Caco-2 (cell line): ENCODE results near the gene CIZ1. TPM values are rescaled to one million over a fixed set of nuclear protein-coding genes. Genes with fewer than 3 reads are reported as not detected.

ENCODE experiments used
- BruUV-seq: library from RNA; stranded (reverse); fragments of 400-500 nt; replicated peaks from 2 replicates; lab custom pipeline; 2021; lab: Mats Ljungman, UMichigan
- CTCF ChIA-PET: fragments of 300-600 bp; sonication (Branson Sonifier 250); formaldehyde crosslinking; loops from one replicate; lab custom pipeline; 2022; ENCODE audit warnings: antibody characterized with exemption; lab: Charles Lee
- POLR2A ChIA-PET: fragments of 300-600 bp; sonication (Branson Sonifier 250); formaldehyde crosslinking; loops from one replicate; lab custom pipeline; 2022; ENCODE audit warnings: antibody characterized with exemption; lab: Charles Lee
- DNase-seq, 2 experiments: peaks; one replicate each; pipeline versions ENCODE4 v3.0.0 to v3.0.0-alpha.2; 2020 to 2022
- H3K27me3 ChIP-seq: replicated peaks from 2 replicates; pipeline ENCODE4 v1.6.0; 2011; ENCODE audit warnings: low read length; ENCODE audit not compliant: control insufficient read depth, insufficient read depth
- H3K36me3 ChIP-seq: 2 replicates; pipeline ENCODE4 v1.5.1; 2011; ENCODE audit warnings: low read length; ENCODE audit not compliant: control insufficient read depth, insufficient read depth
- H3K4me1 ChIP-seq: fragments of 250-450 bp; sonication (Bioruptor Pico); 2 replicates; pipeline ENCODE4 v1.5.1; 2020; ENCODE audit warnings: mild to moderate bottlenecking
- H3K4me3 ChIP-seq: 2 replicates; pipeline ENCODE4 v1.5.1; 2011; ENCODE audit warnings: low read depth, mild to moderate bottlenecking, control low read depth, low read length
- H3K9me3 ChIP-seq: fragments of 250-450 bp; sonication (Bioruptor Pico); 2 replicates; pipeline ENCODE4 v1.5.1; 2020; ENCODE audit warnings: mild to moderate bottlenecking, moderate library complexity
- H3K27ac Mint-ChIP-seq: one replicate; pipeline ENCODE4 v1.8.0; 2022; ENCODE audit warnings: mixed read lengths; ENCODE audit not compliant: unreplicated experiment
- H3K27me3 Mint-ChIP-seq: one replicate; pipeline ENCODE4 v1.8.0; 2022; ENCODE audit warnings: mixed read lengths; ENCODE audit not compliant: insufficient read depth, unreplicated experiment
- H3K36me3 Mint-ChIP-seq: one replicate; pipeline ENCODE4 v1.8.0; 2022; ENCODE audit warnings: mild to moderate bottlenecking, mixed read lengths; ENCODE audit not compliant: insufficient read depth, unreplicated experiment
- H3K4me1 Mint-ChIP-seq: one replicate; pipeline ENCODE4 v1.8.0; 2022; ENCODE audit warnings: low read depth, mixed read lengths; ENCODE audit not compliant: unreplicated experiment
- H3K4me3 Mint-ChIP-seq: one replicate; pipeline ENCODE4 v1.8.0; 2022; ENCODE audit warnings: mild to moderate bottlenecking, moderate library complexity, mixed read lengths; ENCODE audit not compliant: unreplicated experiment
- H3K9me3 Mint-ChIP-seq: one replicate; pipeline ENCODE4 v1.8.0; 2022; ENCODE audit warnings: mixed read lengths; ENCODE audit not compliant: unreplicated experiment
- intact Hi-C: fragments of 100-400 bp; cut with micrococcal nuclease; formaldehyde crosslinking; loops from one replicate; pipeline ENCODE4 v1.10.0; 2022; ENCODE audit not compliant: unreplicated experiment
- total RNA-seq: library from RNA; stranded (reverse); gene quantifications from 2 replicates; pipeline ENCODE4 v1.2.3, GENCODE V29; 2022
- TF ChIP-seq, protein P1 (sequence below), 2 experiments: fragments of 200-600 bp in 1 of 2; IDR thresholded peaks; 1 replicate in 1 of 2; 2 replicates in 1 of 2; pipeline versions ENCODE4 v1.5.1 to v1.8.0; 2011 to 2022; ENCODE audit warnings: antibody characterized with exemption in 1 of 2, control low read depth in 1 of 2, inconsistent platforms in 1 of 2, low read depth in 1 of 2, low read length in 1 of 2, mild to moderate bottlenecking in 1 of 2, moderate library complexity in 1 of 2; ENCODE audit not compliant: insufficient read depth in 1 of 2, severe bottlenecking in 1 of 2, unreplicated experiment in 1 of 2

The CIZ1 gene
- total RNA-seq, 1 experiment from 2014 or later = 187 TPM

DNA sequence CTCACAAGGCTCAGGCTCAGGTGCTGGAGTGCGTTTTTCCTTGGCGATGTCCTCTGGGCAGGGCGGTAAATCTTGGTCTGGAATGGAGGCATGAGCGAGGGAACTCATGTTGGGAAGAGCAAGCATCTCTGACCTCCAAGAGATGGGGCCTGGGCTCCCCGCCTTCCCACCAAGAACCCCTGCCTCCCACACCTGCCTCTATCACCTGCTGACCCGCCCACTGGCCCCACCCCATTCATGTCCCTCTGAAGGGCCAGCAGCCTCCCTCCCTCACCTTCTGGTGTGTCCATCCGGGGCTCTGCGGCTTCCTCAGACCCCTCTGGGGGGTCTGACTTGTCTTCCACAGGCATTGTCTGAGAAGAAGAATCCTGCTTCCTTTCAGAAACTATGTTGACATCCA lies 10.9 kb downstream of the CIZ1 start:
- no peak for DNase-seq
- TF ChIP-seq, protein P1, sequence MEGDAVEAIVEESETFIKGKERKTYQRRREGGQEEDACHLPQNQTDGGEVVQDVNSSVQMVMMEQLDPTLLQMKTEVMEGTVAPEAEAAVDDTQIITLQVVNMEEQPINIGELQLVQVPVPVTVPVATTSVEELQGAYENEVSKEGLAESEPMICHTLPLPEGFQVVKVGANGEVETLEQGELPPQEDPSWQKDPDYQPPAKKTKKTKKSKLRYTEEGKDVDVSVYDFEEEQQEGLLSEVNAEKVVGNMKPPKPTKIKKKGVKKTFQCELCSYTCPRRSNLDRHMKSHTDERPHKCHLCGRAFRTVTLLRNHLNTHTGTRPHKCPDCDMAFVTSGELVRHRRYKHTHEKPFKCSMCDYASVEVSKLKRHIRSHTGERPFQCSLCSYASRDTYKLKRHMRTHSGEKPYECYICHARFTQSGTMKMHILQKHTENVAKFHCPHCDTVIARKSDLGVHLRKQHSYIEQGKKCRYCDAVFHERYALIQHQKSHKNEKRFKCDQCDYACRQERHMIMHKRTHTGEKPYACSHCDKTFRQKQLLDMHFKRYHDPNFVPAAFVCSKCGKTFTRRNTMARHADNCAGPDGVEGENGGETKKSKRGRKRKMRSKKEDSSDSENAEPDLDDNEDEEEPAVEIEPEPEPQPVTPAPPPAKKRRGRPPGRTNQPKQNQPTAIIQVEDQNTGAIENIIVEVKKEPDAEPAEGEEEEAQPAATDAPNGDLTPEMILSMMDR (IDR thresholded peaks at IDR 0.05; ENCODE audit: insufficient read depth in 1 of 2, low read depth in 1 of 2, low read length in 1 of 2, severe bottlenecking in 1 of 2, unreplicated experiment in 1 of 2) = no peak
- ChIA-PET CTCF (no interaction called here), POLR2A (no interaction called here)
- Mint-ChIP-seq H3K4me3 (no peak overlapping the region), H3K27me3 (no peaks in the 10 kb centered on the region), H3K36me3 (peaks cover 64% of the 10 kb centered on the region), H3K4me1 (no peaks in the 10 kb centered on the region), H3K27ac (no peak overlapping the region), H3K9me3 (no peaks in the 10 kb centered on the region)
- no peak overlapping the region for H3K4me3 ChIP-seq
- H3K9me3 ChIP-seq = 0 out of 2 replicates have a peak, but pooled peaks cover 3% of the 10 kb centered on the region
- peaks cover 13% of the 10 kb centered on the region for H3K4me1 ChIP-seq
- no TSS peak for BruUV-seq
- intact Hi-C loops = no loop called here
- no peaks in the 10 kb centered on the region for H3K27me3 ChIP-seq
- H3K36me3 ChIP-seq = peaks cover 4% of the 10 kb centered on the region

DNA sequence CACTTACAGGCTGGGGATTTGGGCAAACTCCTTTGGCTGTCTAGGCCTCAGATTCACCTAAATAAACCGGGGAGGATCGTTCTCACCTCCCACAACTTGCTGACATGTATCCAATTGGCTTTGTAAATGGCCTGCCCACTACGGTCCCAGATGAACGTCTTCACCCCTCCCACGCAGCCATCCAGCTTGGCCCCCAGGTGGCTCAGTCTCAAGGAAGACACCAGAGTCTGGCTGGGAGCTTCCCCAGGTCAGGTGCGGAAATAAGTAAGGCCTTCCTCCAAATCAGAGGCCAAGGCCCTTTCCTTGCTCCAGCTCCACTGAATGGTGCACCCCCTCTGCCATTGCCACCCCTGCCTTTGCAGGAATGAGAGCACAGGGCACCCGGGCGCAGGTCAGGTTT lies 11.4 kb downstream of the CIZ1 start:
- Histone ChIP-seq H3K27me3 (no peaks in the 10 kb centered on the region), H3K4me1 (peaks cover 13% of the 10 kb centered on the region), H3K36me3 (peaks cover 5% of the 10 kb centered on the region), H3K9me3 (0 out of 2 replicates have a peak, but pooled peaks cover 3% of the 10 kb centered on the region), H3K4me3 (no peak overlapping the region)
- H3K4me1 Mint-ChIP-seq = no peaks in the 10 kb centered on the region
- peaks cover 66% of the 10 kb centered on the region for H3K36me3 Mint-ChIP-seq
- no peaks in the 10 kb centered on the region for H3K27me3 Mint-ChIP-seq
- BruUV-seq = no TSS peak
- CTCF ChIA-PET = no interaction called here
- TF ChIP-seq, protein P1 (IDR thresholded peaks at IDR 0.05; ENCODE audit: insufficient read depth in 1 of 2, low read depth in 1 of 2, low read length in 1 of 2, severe bottlenecking in 1 of 2, unreplicated experiment in 1 of 2) = no peak
- H3K27ac Mint-ChIP-seq = no peak overlapping the region
- no peak for DNase-seq
- H3K4me3 Mint-ChIP-seq = no peak overlapping the region
- intact Hi-C loops = no loop called here
- POLR2A ChIA-PET = no interaction called here
- H3K9me3 Mint-ChIP-seq = no peaks in the 10 kb centered on the region

DNA sequence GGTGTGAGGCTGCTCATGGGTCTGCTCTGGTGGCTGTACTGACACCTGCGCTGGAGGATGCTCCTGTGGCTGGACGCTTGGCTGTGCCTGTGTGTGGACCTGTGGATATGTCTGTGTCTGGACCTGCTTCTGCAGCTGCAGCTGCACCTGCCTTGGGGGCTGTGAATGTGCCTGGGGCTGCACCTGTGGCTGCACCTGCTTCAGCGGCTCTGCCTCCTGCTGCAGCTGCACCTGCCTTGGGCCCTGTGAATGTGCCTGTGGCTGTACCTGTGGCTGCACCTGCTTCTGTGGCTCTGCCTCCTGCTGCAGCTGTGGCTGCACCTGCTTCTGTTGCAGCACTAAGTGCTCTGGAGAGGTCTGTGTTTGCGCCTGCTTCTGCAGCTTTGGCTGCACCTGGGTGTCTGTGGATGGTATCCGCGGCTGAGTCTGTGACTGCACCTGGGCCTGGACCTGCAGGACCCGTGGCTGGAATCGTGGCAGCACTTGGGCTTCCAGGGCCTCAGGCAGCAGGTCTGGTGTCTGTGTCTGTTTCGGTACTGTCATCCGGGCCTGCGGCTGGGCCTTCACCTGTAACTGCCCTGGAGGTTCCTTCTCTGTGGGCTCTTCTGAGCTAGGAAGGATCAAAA lies 12.5 kb downstream of the CIZ1 start:
- Mint-ChIP-seq H3K27ac (no peak overlapping the region), H3K27me3 (no peaks in the 10 kb centered on the region), H3K36me3 (peaks cover 72% of the 10 kb centered on the region), H3K4me3 (no peak overlapping the region), H3K9me3 (no peaks in the 10 kb centered on the region), H3K4me1 (no peaks in the 10 kb centered on the region)
- Histone ChIP-seq H3K36me3 (peaks cover 5% of the 10 kb centered on the region), H3K9me3 (0 out of 2 replicates have a peak, but pooled peaks cover 3% of the 10 kb centered on the region), H3K27me3 (no peaks in the 10 kb centered on the region), H3K4me3 (no peak overlapping the region), H3K4me1 (peaks cover 13% of the 10 kb centered on the region)
- intact Hi-C loops = no loop called here
- no peak for DNase-seq
- POLR2A ChIA-PET = no interaction called here
- CTCF ChIA-PET = no interaction called here
- TF ChIP-seq, protein P1 (IDR thresholded peaks at IDR 0.05; ENCODE audit: insufficient read depth in 1 of 2, low read depth in 1 of 2, low read length in 1 of 2, severe bottlenecking in 1 of 2, unreplicated experiment in 1 of 2) = no peak
- BruUV-seq = TSS peak; percentile 78
